GM23338 (cell line): ENCODE results near the gene EXOC6B. TPM values are rescaled to one million over a fixed set of nuclear protein-coding genes. Genes with fewer than 3 reads are reported as not detected.

ENCODE experiments used
- ATAC-seq: fragments of 200-7000 bp; cut with Tn5 transposase; 3 replicates; pipeline ENCODE4 v1.9.1; 2020
- DNase-seq: peaks from one replicate; pipeline ENCODE4 v3.0.0-alpha.2; 2015; ENCODE audit warnings: low spot score
- H2AFZ ChIP-seq: fragments of 200-600 bp; sonication (generic); 2 replicates; pipeline ENCODE4 v1.8.0; 2016; ENCODE audit warnings: antibody characterized with exemption, mild to moderate bottlenecking, moderate library complexity
- H3F3A ChIP-seq: fragments of 200-600 bp; sonication (generic); replicated peaks from 2 replicates; pipeline ENCODE4 v1.8.0; 2017; ENCODE audit warnings: antibody characterized with exemption, mixed run types, low read depth
- H3K27ac ChIP-seq: fragments of 200-600 bp; sonication (generic); 2 replicates; pipeline ENCODE4 v1.6.1; 2016; ENCODE audit warnings: low read depth
- H3K27me3 ChIP-seq: fragments of 200-600 bp; sonication (generic); 2 replicates; pipeline ENCODE4 v1.8.0; 2016; ENCODE audit warnings: mild to moderate bottlenecking, mixed run types, moderate library complexity; ENCODE audit not compliant: insufficient read depth
- H3K36me3 ChIP-seq: fragments of 200-600 bp; sonication (generic); 2 replicates; pipeline ENCODE4 v1.8.0; 2016; ENCODE audit warnings: mild to moderate bottlenecking; ENCODE audit not compliant: insufficient read depth
- H3K4me1 ChIP-seq: fragments of 200-600 bp; sonication (generic); 2 replicates; pipeline ENCODE4 v1.8.0; 2016; ENCODE audit warnings: mild to moderate bottlenecking, moderate library complexity; ENCODE audit not compliant: insufficient read depth
- H3K4me2 ChIP-seq: fragments of 200-600 bp; sonication (generic); 2 replicates; pipeline ENCODE4 v1.7.1; 2017; ENCODE audit warnings: mixed run types
- H3K4me3 ChIP-seq: fragments of 200-600 bp; sonication (generic); 2 replicates; pipeline ENCODE4 v1.6.1; 2016; ENCODE audit warnings: mixed run types
- H3K79me2 ChIP-seq: fragments of 200-600 bp; sonication (generic); replicated peaks from 2 replicates; pipeline ENCODE4 v1.8.0; 2017; ENCODE audit warnings: mild to moderate bottlenecking; ENCODE audit not compliant: insufficient read depth
- H3K9me2 ChIP-seq: fragments of 200-600 bp; sonication (generic); 2 replicates; pipeline ENCODE4 v1.8.0; 2017; ENCODE audit not compliant: insufficient read depth
- H4K20me1 ChIP-seq: fragments of 200-600 bp; sonication (generic); replicated peaks from 2 replicates; pipeline ENCODE4 v1.8.0; 2017; ENCODE audit warnings: mild to moderate bottlenecking; ENCODE audit not compliant: insufficient read depth
- H3K27ac Mint-ChIP-seq: 2 replicates; pipeline ENCODE4 v1.8.0; 2020; ENCODE audit warnings: inconsistent platforms, mild to moderate bottlenecking, moderate library complexity, mixed read lengths
- H3K27me3 Mint-ChIP-seq: 3 replicates; pipeline ENCODE4 v1.8.0; 2022; ENCODE audit warnings: low read depth, mild to moderate bottlenecking, moderate library complexity, mixed read lengths, inconsistent platforms; ENCODE audit not compliant: insufficient read depth, poor library complexity
- H3K36me3 Mint-ChIP-seq: 3 replicates; pipeline ENCODE4 v1.8.0; 2021; ENCODE audit warnings: low read depth, mild to moderate bottlenecking, inconsistent platforms, moderate library complexity, mixed read lengths
- H3K4me1 Mint-ChIP-seq: 3 replicates; pipeline ENCODE4 v1.8.0; 2020; ENCODE audit warnings: mild to moderate bottlenecking, inconsistent platforms, mixed read lengths
- H3K4me3 Mint-ChIP-seq: 3 replicates; pipeline ENCODE4 v1.8.0; 2021; ENCODE audit warnings: moderate library complexity, mild to moderate bottlenecking, inconsistent platforms, mixed read lengths
- H3K9me3 Mint-ChIP-seq: 3 replicates; pipeline ENCODE4 v1.8.0; 2020; ENCODE audit warnings: moderate library complexity, mild to moderate bottlenecking, inconsistent platforms, mixed read lengths
- CREB1 ChIP-seq: fragments of 250-450 bp; sonication (Bioruptor Pico); IDR thresholded peaks from 2 replicates; pipeline ENCODE4 v1.5.0; 2020; ENCODE audit warnings: low read depth, mild to moderate bottlenecking, moderate library complexity
- ETS1 ChIP-seq: IDR thresholded peaks from 2 replicates; pipeline ENCODE4 v1.6.1; 2016; ENCODE audit warnings: antibody characterized with exemption
- EZH2 ChIP-seq: fragments of 200-600 bp; sonication (generic); IDR thresholded peaks from one replicate; pipeline ENCODE4 v1.8.0; 2017; ENCODE audit warnings: antibody characterized with exemption, mild to moderate bottlenecking, low read depth; ENCODE audit not compliant: unreplicated experiment
- EZH2phosphoT487 ChIP-seq: fragments of 200-600 bp; sonication (generic); IDR thresholded peaks from one replicate; pipeline ENCODE4 v1.8.1; 2018; ENCODE audit warnings: antibody characterized with exemption; ENCODE audit not compliant: unreplicated experiment
- POLR2AphosphoS5 ChIP-seq: IDR thresholded peaks from 2 replicates; pipeline ENCODE4 v1.6.1; 2016; ENCODE audit warnings: antibody characterized with exemption, low read depth
- ZNF114 ChIP-seq: fragments of 250-450 bp; sonication (Bioruptor Pico); IDR thresholded peaks from 2 replicates; pipeline ENCODE4 v1.5.0; 2020; ENCODE audit warnings: mild to moderate bottlenecking, moderate library complexity
- polyA plus RNA-seq: library from polyadenylated mRNA; unstranded; fragments of >200 nt; fragmentation: Nextera tagmentation; extraction: Ambion mirVana; gene quantifications from 2 replicates; pipeline ENCODE4 v1.2.1, GENCODE V29; 2016
- total RNA-seq: library from RNA; depleted of rRNA; stranded (reverse); fragments of >200 nt; shearing (Covaris generic); gene quantifications from 2 replicates; pipeline ENCODE4 v1.2.3, GENCODE V29; 2014
- TF ChIP-seq, protein P1 (sequence below): fragments of 250-450 bp; sonication (Bioruptor Pico); IDR thresholded peaks from 2 replicates; pipeline ENCODE4 v1.5.0; 2020; ENCODE audit warnings: mild to moderate bottlenecking, moderate library complexity
- TF ChIP-seq, protein P2 (sequence below): IDR thresholded peaks from one replicate; pipeline ENCODE4 v1.6.1; 2018; ENCODE audit warnings: antibody characterized with exemption; ENCODE audit not compliant: unreplicated experiment

EXOC6B gene
- total and polyA plus RNA-seq, 2 experiments from 2014 or later, result 7.2 to 45.9 TPM

DNA sequence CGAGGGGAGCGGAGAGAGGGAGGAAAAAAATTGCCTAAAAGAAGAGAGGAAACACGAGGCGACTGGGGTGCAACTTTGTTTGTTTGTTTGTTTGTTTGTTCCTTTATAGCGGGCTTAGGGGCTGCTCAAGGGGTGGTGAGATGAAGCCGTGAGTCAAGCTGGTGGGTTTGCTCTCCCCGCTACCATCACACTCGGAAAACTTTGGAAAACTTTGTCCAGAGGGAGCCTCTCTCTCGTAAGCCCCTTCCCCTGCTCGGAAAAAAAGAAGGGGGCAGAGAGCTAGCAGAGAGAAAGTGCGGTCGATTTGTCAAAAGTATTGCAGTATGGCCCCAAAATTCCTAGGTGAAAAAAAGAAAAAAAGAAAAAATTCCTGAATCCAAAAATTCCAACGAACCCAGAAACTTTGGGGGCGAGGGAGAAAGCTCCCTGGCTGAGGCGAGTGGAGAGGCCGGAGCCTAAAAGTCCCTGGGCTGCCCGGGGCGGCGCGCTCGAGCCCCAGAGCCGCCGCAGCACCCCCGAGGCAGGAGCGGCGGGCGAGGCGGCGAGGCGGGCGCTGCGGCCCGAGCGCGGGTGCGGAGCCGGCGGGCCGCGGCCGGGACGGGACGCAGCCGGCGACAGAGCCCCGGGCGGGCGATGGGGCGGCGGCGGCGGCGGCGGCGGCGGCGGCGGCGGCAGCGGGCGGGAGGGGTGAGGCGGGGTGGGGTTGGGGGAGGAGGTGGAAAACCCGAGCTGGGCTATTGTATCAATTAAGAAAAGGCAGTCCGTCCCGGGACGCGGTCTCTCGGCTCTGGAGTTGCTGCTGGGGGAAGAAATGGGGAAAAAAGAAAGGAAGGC, 677.6 kb downstream of the EXOC6B start:
- peak overlapping the region; percentile 95 for H3K4me2 ChIP-seq
- no peaks in the 10 kb centered on the region; the same call in 2 of the 3 replicates for H3K36me3 Mint-ChIP-seq
- peak; percentile 41 for DNase-seq
- no peak overlapping the region for H3K27ac Mint-ChIP-seq
- peaks cover 86% of the 10 kb centered on the region for H3K27me3 Mint-ChIP-seq
- H4K20me1 ChIP-seq, result no peaks in the 10 kb centered on the region
- peaks cover 20% of the 10 kb centered on the region for H3K4me1 ChIP-seq
- no peak for ATAC-seq
- 0 out of 2 replicates have a peak, but pooled peaks cover 3% of the 10 kb centered on the region for H3F3A ChIP-seq
- H3K27ac ChIP-seq, result no peak overlapping the region
- peak overlapping the region; percentile 81 for H2AFZ ChIP-seq
- H3K9me2 ChIP-seq, result no peaks in the 10 kb centered on the region
- H3K36me3 ChIP-seq, result no peaks in the 10 kb centered on the region
- peaks cover 3% of the 10 kb centered on the region; the same call in 2 of the 3 replicates for H3K9me3 Mint-ChIP-seq
- H3K4me3 Mint-ChIP-seq, result peak overlapping the region; percentile 82
- peaks cover 37% of the 10 kb centered on the region for H3K4me1 Mint-ChIP-seq
- H3K4me3 ChIP-seq, result peak overlapping the region; percentile 77
- H3K79me2 ChIP-seq, result no peaks in the 10 kb centered on the region
- peaks cover 94% of the 10 kb centered on the region for H3K27me3 ChIP-seq
- TF ChIP-seq EZH2phosphoT487 (peak; percentile 89), ETS1 (no peak), EZH2 (peak; percentile 96)

GRCh38 chr2:72147303-72147971, 678.4 kb downstream of the EXOC6B start, which contains the start of gene CYP26B1:
Gene CYP26B1 (minus strand): TSS chr2:72147862. CDS start chr2:72147834, 28 bp downstream.
- peaks cover 95% of the 10 kb centered on the region for H3K27me3 ChIP-seq
- no peak within 1 kb of the TSS for H3K27ac Mint-ChIP-seq
- H3K79me2 ChIP-seq, result no peaks in the 10 kb centered on the region
- ATAC-seq (peak; percentile 8), DNase-seq (peak; percentile 65)
- no peaks in the 10 kb centered on the region; the same call in 2 of the 3 replicates for H3K36me3 Mint-ChIP-seq
- H3K9me2 ChIP-seq, result no peaks in the 10 kb centered on the region
- peaks cover 87% of the 10 kb centered on the region for H3K27me3 Mint-ChIP-seq
- H3K9me3 Mint-ChIP-seq, result peaks cover 3% of the 10 kb centered on the region; the same call in 2 of the 3 replicates
- H3K4me3 Mint-ChIP-seq, result peak within 1 kb of the TSS; percentile 82
- peak within 1 kb of the TSS; percentile 77 for H3K4me3 ChIP-seq
- 0 out of 2 replicates have a peak, but pooled peaks cover 3% of the 10 kb centered on the region for H3F3A ChIP-seq
- H3K27ac ChIP-seq, result no peak within 1 kb of the TSS
- no peaks in the 10 kb centered on the region for H4K20me1 ChIP-seq
- H3K4me2 ChIP-seq, result peak within 1 kb of the TSS; percentile 95
- peak within 1 kb of the TSS; percentile 92 for H2AFZ ChIP-seq
- no peaks in the 10 kb centered on the region for H3K36me3 ChIP-seq
- H3K4me1 Mint-ChIP-seq, result peaks cover 39% of the 10 kb centered on the region
- H3K4me1 ChIP-seq, result peaks cover 24% of the 10 kb centered on the region
- TF ChIP-seq, protein P1, sequence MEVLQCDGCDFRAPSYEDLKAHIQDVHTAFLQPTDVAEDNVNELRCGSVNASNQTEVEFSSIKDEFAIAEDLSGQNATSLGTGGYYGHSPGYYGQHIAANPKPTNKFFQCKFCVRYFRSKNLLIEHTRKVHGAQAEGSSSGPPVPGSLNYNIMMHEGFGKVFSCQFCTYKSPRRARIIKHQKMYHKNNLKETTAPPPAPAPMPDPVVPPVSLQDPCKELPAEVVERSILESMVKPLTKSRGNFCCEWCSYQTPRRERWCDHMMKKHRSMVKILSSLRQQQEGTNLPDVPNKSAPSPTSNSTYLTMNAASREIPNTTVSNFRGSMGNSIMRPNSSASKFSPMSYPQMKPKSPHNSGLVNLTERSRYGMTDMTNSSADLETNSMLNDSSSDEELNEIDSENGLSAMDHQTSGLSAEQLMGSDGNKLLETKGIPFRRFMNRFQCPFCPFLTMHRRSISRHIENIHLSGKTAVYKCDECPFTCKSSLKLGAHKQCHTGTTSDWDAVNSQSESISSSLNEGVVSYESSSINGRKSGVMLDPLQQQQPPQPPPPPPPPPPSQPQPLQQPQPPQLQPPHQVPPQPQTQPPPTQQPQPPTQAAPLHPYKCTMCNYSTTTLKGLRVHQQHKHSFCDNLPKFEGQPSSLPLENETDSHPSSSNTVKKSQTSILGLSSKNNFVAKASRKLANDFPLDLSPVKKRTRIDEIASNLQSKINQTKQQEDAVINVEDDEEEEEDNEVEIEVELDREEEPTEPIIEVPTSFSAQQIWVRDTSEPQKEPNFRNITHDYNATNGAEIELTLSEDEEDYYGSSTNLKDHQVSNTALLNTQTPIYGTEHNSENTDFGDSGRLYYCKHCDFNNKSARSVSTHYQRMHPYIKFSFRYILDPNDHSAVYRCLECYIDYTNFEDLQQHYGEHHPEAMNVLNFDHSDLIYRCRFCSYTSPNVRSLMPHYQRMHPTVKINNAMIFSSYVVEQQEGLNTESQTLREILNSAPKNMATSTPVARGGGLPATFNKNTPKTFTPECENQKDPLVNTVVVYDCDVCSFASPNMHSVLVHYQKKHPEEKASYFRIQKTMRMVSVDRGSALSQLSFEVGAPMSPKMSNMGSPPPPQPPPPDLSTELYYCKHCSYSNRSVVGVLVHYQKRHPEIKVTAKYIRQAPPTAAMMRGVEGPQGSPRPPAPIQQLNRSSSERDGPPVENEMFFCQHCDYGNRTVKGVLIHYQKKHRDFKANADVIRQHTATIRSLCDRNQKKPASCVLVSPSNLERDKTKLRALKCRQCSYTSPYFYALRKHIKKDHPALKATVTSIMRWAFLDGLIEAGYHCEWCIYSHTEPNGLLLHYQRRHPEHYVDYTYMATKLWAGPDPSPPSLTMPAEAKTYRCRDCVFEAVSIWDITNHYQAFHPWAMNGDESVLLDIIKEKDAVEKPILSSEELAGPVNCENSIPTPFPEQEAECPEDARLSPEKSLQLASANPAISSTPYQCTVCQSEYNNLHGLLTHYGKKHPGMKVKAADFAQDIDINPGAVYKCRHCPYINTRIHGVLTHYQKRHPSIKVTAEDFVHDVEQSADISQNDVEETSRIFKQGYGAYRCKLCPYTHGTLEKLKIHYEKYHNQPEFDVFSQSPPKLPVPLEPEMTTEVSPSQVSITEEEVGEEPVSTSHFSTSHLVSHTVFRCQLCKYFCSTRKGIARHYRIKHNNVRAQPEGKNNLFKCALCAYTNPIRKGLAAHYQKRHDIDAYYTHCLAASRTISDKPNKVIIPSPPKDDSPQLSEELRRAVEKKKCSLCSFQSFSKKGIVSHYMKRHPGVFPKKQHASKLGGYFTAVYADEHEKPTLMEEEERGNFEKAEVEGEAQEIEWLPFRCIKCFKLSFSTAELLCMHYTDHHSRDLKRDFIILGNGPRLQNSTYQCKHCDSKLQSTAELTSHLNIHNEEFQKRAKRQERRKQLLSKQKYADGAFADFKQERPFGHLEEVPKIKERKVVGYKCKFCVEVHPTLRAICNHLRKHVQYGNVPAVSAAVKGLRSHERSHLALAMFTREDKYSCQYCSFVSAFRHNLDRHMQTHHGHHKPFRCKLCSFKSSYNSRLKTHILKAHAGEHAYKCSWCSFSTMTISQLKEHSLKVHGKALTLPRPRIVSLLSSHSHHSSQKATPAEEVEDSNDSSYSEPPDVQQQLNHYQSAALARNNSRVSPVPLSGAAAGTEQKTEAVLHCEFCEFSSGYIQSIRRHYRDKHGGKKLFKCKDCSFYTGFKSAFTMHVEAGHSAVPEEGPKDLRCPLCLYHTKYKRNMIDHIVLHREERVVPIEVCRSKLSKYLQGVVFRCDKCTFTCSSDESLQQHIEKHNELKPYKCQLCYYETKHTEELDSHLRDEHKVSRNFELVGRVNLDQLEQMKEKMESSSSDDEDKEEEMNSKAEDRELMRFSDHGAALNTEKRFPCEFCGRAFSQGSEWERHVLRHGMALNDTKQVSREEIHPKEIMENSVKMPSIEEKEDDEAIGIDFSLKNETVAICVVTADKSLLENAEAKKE (CRISPR knock-in tag), result no peak
- TF ChIP-seq POLR2AphosphoS5 (no peak), CREB1 (no peak), ZNF114 (CRISPR knock-in tag) (no peak), EZH2phosphoT487 (no peak)
- TF ChIP-seq, protein P2, sequence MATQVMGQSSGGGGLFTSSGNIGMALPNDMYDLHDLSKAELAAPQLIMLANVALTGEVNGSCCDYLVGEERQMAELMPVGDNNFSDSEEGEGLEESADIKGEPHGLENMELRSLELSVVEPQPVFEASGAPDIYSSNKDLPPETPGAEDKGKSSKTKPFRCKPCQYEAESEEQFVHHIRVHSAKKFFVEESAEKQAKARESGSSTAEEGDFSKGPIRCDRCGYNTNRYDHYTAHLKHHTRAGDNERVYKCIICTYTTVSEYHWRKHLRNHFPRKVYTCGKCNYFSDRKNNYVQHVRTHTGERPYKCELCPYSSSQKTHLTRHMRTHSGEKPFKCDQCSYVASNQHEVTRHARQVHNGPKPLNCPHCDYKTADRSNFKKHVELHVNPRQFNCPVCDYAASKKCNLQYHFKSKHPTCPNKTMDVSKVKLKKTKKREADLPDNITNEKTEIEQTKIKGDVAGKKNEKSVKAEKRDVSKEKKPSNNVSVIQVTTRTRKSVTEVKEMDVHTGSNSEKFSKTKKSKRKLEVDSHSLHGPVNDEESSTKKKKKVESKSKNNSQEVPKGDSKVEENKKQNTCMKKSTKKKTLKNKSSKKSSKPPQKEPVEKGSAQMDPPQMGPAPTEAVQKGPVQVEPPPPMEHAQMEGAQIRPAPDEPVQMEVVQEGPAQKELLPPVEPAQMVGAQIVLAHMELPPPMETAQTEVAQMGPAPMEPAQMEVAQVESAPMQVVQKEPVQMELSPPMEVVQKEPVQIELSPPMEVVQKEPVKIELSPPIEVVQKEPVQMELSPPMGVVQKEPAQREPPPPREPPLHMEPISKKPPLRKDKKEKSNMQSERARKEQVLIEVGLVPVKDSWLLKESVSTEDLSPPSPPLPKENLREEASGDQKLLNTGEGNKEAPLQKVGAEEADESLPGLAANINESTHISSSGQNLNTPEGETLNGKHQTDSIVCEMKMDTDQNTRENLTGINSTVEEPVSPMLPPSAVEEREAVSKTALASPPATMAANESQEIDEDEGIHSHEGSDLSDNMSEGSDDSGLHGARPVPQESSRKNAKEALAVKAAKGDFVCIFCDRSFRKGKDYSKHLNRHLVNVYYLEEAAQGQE, result no peak
